Measurements from ENCODE around the gene FAM227B.
A peak's percentile ranks its signal among the peaks of the same experiment; 100 is the strongest.

GRCh38 chr15:49492830-49493229 lies 127.8 kb downstream of the FAM227B start:
- no peak for TF ChIP-seq EP300 (IDR thresholded peaks at IDR 0.05; ENCODE audit: low read depth)
- TF ChIP-seq CTCF (IDR thresholded peaks at IDR 0.05): no peak
- peak in 2 of 3 donors; percentile 37 to 43 for TF ChIP-seq POLR2AphosphoS5 (IDR thresholded peaks at IDR 0.05)
- TF ChIP-seq POLR2A (IDR thresholded peaks at IDR 0.05): no peak
